ENCODE results near the gene CDH2. TPM values are rescaled to one million over a fixed set of nuclear protein-coding genes. Genes with fewer than 3 reads are reported as not detected.

Gene CDH2
- total and polyA plus RNA-seq, 4 donors, result 14.2 to 49.5 (median 26.4) TPM

DNA sequence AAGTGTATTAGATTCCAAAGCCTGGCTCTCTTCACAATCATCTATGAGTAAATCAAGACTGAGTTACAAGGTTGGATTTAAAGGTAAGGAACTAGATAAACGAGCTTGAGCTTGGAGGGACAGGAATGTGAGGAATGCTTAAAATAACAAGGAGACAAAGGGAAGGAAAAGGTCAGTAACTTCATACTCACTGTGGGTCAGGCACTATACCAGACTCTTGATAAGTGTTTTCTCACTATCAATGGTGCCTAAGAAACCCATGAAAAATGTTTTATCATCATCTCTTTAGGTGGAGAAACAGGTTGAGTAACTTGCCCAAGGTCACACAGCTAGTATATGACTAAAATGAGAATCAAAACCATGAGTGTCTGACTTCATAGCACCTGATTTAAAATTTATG, 212.1 kb downstream of the CDH2 start (continued):
- TF ChIP-seq, protein P1, sequence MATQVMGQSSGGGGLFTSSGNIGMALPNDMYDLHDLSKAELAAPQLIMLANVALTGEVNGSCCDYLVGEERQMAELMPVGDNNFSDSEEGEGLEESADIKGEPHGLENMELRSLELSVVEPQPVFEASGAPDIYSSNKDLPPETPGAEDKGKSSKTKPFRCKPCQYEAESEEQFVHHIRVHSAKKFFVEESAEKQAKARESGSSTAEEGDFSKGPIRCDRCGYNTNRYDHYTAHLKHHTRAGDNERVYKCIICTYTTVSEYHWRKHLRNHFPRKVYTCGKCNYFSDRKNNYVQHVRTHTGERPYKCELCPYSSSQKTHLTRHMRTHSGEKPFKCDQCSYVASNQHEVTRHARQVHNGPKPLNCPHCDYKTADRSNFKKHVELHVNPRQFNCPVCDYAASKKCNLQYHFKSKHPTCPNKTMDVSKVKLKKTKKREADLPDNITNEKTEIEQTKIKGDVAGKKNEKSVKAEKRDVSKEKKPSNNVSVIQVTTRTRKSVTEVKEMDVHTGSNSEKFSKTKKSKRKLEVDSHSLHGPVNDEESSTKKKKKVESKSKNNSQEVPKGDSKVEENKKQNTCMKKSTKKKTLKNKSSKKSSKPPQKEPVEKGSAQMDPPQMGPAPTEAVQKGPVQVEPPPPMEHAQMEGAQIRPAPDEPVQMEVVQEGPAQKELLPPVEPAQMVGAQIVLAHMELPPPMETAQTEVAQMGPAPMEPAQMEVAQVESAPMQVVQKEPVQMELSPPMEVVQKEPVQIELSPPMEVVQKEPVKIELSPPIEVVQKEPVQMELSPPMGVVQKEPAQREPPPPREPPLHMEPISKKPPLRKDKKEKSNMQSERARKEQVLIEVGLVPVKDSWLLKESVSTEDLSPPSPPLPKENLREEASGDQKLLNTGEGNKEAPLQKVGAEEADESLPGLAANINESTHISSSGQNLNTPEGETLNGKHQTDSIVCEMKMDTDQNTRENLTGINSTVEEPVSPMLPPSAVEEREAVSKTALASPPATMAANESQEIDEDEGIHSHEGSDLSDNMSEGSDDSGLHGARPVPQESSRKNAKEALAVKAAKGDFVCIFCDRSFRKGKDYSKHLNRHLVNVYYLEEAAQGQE (IDR thresholded peaks at IDR 0.05), result no peak
- TF ChIP-seq, protein P2, sequence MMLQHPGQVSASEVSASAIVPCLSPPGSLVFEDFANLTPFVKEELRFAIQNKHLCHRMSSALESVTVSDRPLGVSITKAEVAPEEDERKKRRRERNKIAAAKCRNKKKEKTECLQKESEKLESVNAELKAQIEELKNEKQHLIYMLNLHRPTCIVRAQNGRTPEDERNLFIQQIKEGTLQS (IDR thresholded peaks at IDR 0.05), result no peak

DNA sequence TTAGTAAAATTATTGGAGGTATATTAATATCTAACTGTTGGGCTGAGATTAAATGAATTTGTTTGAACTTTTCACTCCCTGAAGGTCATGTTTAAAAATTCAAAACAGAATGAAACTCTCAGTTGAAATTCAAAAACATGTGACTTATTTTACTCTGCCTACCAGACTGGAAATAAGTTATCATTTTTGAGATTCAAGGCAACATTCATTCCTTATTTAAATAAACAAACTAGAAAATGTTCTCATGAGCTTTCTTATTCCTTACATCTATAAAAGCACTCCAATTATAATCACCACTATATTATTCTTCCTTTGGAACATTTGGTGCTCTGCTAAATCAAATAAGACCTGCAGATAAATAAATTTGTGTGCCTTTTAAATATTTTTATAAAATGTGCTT, 217.8 kb downstream of the CDH2 start:
- no peak overlapping the region for H3K9ac ChIP-seq (ENCODE audit: low read depth in 1 of 2, low read length in 2 of 2)
- TF ChIP-seq, protein P3, sequence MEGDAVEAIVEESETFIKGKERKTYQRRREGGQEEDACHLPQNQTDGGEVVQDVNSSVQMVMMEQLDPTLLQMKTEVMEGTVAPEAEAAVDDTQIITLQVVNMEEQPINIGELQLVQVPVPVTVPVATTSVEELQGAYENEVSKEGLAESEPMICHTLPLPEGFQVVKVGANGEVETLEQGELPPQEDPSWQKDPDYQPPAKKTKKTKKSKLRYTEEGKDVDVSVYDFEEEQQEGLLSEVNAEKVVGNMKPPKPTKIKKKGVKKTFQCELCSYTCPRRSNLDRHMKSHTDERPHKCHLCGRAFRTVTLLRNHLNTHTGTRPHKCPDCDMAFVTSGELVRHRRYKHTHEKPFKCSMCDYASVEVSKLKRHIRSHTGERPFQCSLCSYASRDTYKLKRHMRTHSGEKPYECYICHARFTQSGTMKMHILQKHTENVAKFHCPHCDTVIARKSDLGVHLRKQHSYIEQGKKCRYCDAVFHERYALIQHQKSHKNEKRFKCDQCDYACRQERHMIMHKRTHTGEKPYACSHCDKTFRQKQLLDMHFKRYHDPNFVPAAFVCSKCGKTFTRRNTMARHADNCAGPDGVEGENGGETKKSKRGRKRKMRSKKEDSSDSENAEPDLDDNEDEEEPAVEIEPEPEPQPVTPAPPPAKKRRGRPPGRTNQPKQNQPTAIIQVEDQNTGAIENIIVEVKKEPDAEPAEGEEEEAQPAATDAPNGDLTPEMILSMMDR (IDR thresholded peaks at IDR 0.05; ENCODE audit: low read depth, low read length, missing input control), result no peak
- TF ChIP-seq, protein P2 (IDR thresholded peaks at IDR 0.05), result no peak
- TF ChIP-seq RAD21 (IDR thresholded peaks at IDR 0.05) (no peak), TAF1 (conservative IDR thresholded peaks at IDR 0.05) (no peak), NR2F2 (IDR thresholded peaks at IDR 0.05) (no peak), GABPA (IDR thresholded peaks at IDR 0.05 in 1 of 2, conservative IDR thresholded peaks at IDR 0.05 in 1 of 2) (no peak), HNF4A (conservative IDR thresholded peaks at IDR 0.05) (no peak), RXRA (IDR thresholded peaks at IDR 0.05) (no peak), HNF4G (IDR thresholded peaks at IDR 0.05) (no peak), EGR1 (IDR thresholded peaks at IDR 0.05; ENCODE audit: low read depth in 2 of 2) (no peak), FOXA2 (IDR thresholded peaks at IDR 0.05) (no peak), YY1 (IDR thresholded peaks at IDR 0.05) (no peak), JUND (IDR thresholded peaks at IDR 0.05) (no peak), SP1 (IDR thresholded peaks at IDR 0.05) (no peak), FOXA1 (IDR thresholded peaks at IDR 0.05) (no peak)
- TF ChIP-seq, protein P1 (IDR thresholded peaks at IDR 0.05), result no peak
- TF ChIP-seq, protein P4, sequence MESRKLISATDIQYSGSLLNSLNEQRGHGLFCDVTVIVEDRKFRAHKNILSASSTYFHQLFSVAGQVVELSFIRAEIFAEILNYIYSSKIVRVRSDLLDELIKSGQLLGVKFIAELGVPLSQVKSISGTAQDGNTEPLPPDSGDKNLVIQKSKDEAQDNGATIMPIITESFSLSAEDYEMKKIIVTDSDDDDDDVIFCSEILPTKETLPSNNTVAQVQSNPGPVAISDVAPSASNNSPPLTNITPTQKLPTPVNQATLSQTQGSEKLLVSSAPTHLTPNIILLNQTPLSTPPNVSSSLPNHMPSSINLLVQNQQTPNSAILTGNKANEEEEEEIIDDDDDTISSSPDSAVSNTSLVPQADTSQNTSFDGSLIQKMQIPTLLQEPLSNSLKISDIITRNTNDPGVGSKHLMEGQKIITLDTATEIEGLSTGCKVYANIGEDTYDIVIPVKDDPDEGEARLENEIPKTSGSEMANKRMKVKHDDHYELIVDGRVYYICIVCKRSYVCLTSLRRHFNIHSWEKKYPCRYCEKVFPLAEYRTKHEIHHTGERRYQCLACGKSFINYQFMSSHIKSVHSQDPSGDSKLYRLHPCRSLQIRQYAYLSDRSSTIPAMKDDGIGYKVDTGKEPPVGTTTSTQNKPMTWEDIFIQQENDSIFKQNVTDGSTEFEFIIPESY (IDR thresholded peaks at IDR 0.05), result no peak
- TF ChIP-seq, protein P5, sequence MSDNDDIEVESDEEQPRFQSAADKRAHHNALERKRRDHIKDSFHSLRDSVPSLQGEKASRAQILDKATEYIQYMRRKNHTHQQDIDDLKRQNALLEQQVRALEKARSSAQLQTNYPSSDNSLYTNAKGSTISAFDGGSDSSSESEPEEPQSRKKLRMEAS (IDR thresholded peaks at IDR 0.05), result no peak
- H3K4me1 ChIP-seq (ENCODE audit: control insufficient read depth in 4 of 4, insufficient read depth in 4 of 4, low read length in 3 of 4), result peaks cover 0 to 2% (median under 1%) of the 10 kb centered on the region in 4 donors
- no peak overlapping the region for H3K27ac ChIP-seq (ENCODE audit: low read depth in 1 of 2, low read length in 2 of 2)
- no peak overlapping the region for H3K4me3 ChIP-seq (ENCODE audit: low read depth in 1 of 3, low read length in 3 of 3)
- H3K36me3 ChIP-seq (ENCODE audit: control insufficient read depth in 4 of 4, insufficient read depth in 3 of 4, low read depth in 1 of 4, low read length in 3 of 4), result peaks cover 0 to 25% (median 18%) of the 10 kb centered on the region in 4 donors
- no peaks in the 10 kb centered on the region for H3K9me3 ChIP-seq (ENCODE audit: control insufficient read depth in 4 of 4, low read length in 3 of 4)
- no peaks in the 10 kb centered on the region for H3K27me3 ChIP-seq (ENCODE audit: control insufficient read depth in 4 of 4, insufficient read depth in 4 of 4, low read length in 3 of 4)
- no peak for DNase-seq (ENCODE audit: low spot score)
